Measurements from ENCODE around the gene LRRC56. TPM values are rescaled to one million over a fixed set of nuclear protein-coding genes. Genes with fewer than 3 reads are reported as not detected.

Gene LRRC56
- total and polyA plus RNA-seq, 2 donors (not counting 1 experiment from before 2014, with no cell fraction given), result 11.8 to 15.8 TPM

GRCh38 chr11:544817-545166, 7.5 kb downstream of the LRRC56 start:
- no peaks in the 10 kb centered on the region for H3K9me3 ChIP-seq (ENCODE audit: control extremely low read depth in 1 of 3, control insufficient read depth in 2 of 3, insufficient read depth in 1 of 3, low read length in 2 of 3)
- no peak overlapping the region for H2AFZ ChIP-seq (ENCODE audit: insufficient read depth, low read depth, low read length, poor library complexity, severe bottlenecking)
- H3K9me3 Mint-ChIP-seq (ENCODE audit: insufficient read depth), result no peaks in the 10 kb centered on the region
- H4K20me1 ChIP-seq (ENCODE audit: control insufficient read depth, insufficient read depth, low read length, poor library complexity, severe bottlenecking), result no peaks in the 10 kb centered on the region
- H3K4me1 ChIP-seq (ENCODE audit: control insufficient read depth in 2 of 2, insufficient read depth in 2 of 2, low read length in 2 of 2), result peaks cover 0 to 4% of the 10 kb centered on the region in 2 donors
- no peak overlapping the region for H3K4me2 ChIP-seq (replicated peaks; ENCODE audit: low read depth, low read length, poor library complexity, severe bottlenecking)
- POLR2A ChIA-PET, result no interaction called here
- no peak overlapping the region for H3K4me3 ChIP-seq (ENCODE audit: control extremely low read depth in 1 of 5, extremely low read depth in 1 of 5, insufficient read depth in 1 of 5, low read depth in 2 of 5, low read length in 4 of 5)
- 86% methylated on average over 4 of the region's 5 CpGs for WGBS (ENCODE audit: insufficient coverage)
- H3K27me3 Mint-ChIP-seq, result no peaks in the 10 kb centered on the region
- H3K27me3 ChIP-seq (replicated peaks in 1 of 4; ENCODE audit: control extremely low read depth in 1 of 4, control insufficient read depth in 3 of 4, insufficient read depth in 4 of 4, low read length in 3 of 4), result no peaks in the 10 kb centered on the region
- no peak overlapping the region for H3K4me3 Mint-ChIP-seq
- intact Hi-C loops (cut with micrococcal nuclease), result no loop called here
- peaks cover 0 to 2% of the 10 kb centered on the region in 2 experiments for H3K36me3 ChIP-seq (replicated peaks in 1 of 2; ENCODE audit: control extremely low read depth in 1 of 2, control insufficient read depth in 1 of 2, extremely low read depth in 1 of 2, insufficient read depth in 2 of 2, low read length in 1 of 2)
- peaks cover 14% of the 10 kb centered on the region for H3K79me2 ChIP-seq (ENCODE audit: control insufficient read depth, insufficient read depth, low read length)
- no peak overlapping the region for H3K9ac ChIP-seq (ENCODE audit: low read length)
- CTCF ChIA-PET, result interaction anchor here (0.6 to 1.2 kb wide), 4 partner anchors 9 to 178 kb away, joined by 3 to 5 read pairs (median 3); partner anchors contain the start of gene HRAS
- DNase-seq (no peak), ATAC-seq (ENCODE audit: low read depth) (no peak)
- no peak overlapping the region for H3K27ac ChIP-seq (ENCODE audit: low read length in 2 of 2)
- no peak overlapping the region for H3K27ac Mint-ChIP-seq
- H3K4me1 Mint-ChIP-seq, result peaks cover 2% of the 10 kb centered on the region
- TF ChIP-seq EZH2 (IDR thresholded peaks at IDR 0.05; ENCODE audit: borderline replicate concordance, insufficient read depth, low read depth, low read length, poor library complexity, severe bottlenecking) (no peak), CTCF (IDR thresholded peaks at IDR 0.05) (no peak)

GRCh38 chr11:545171-545570, 7.8 kb downstream of the LRRC56 start:
- intact Hi-C loops (cut with micrococcal nuclease), result no loop called here
- H3K4me2 ChIP-seq (replicated peaks; ENCODE audit: low read depth, low read length, poor library complexity, severe bottlenecking), result no peak overlapping the region
- no peak overlapping the region for H3K9ac ChIP-seq (ENCODE audit: low read length)
- peaks cover 10% of the 10 kb centered on the region for H3K79me2 ChIP-seq (ENCODE audit: control insufficient read depth, insufficient read depth, low read length)
- POLR2A ChIA-PET, result no interaction called here
- CTCF ChIA-PET, result interaction anchor here (0.6 to 1.2 kb wide), 4 partner anchors 10 to 178 kb away, joined by 3 to 5 read pairs (median 3); partner anchors contain the start of gene HRAS
- 94% methylated on average over 11 of the region's 11 CpGs for WGBS (ENCODE audit: insufficient coverage)
- H3K4me3 ChIP-seq (ENCODE audit: control extremely low read depth in 1 of 5, extremely low read depth in 1 of 5, insufficient read depth in 1 of 5, low read depth in 2 of 5, low read length in 4 of 5), result no peak overlapping the region
- no peak overlapping the region for H3K4me3 Mint-ChIP-seq
- H3K9me3 Mint-ChIP-seq (ENCODE audit: insufficient read depth), result no peaks in the 10 kb centered on the region
- DNase-seq (peak; percentile 14), ATAC-seq (ENCODE audit: low read depth) (no peak)
- TF ChIP-seq CTCF (IDR thresholded peaks at IDR 0.05), result no peak
- TF ChIP-seq EZH2 (IDR thresholded peaks at IDR 0.05; ENCODE audit: borderline replicate concordance, insufficient read depth, low read depth, low read length, poor library complexity, severe bottlenecking), result no peak
- H3K27ac ChIP-seq (ENCODE audit: low read length in 2 of 2), result no peak overlapping the region
- H3K27me3 Mint-ChIP-seq, result no peaks in the 10 kb centered on the region
- H3K27me3 ChIP-seq (replicated peaks in 1 of 4; ENCODE audit: control extremely low read depth in 1 of 4, control insufficient read depth in 3 of 4, insufficient read depth in 4 of 4, low read length in 3 of 4), result no peaks in the 10 kb centered on the region
- no peaks in the 10 kb centered on the region for H4K20me1 ChIP-seq (ENCODE audit: control insufficient read depth, insufficient read depth, low read length, poor library complexity, severe bottlenecking)
- H3K36me3 ChIP-seq (replicated peaks in 1 of 2; ENCODE audit: control extremely low read depth in 1 of 2, control insufficient read depth in 1 of 2, extremely low read depth in 1 of 2, insufficient read depth in 2 of 2, low read length in 1 of 2), result peaks cover 0 to 6% of the 10 kb centered on the region in 2 experiments
- H3K9me3 ChIP-seq (ENCODE audit: control extremely low read depth in 1 of 3, control insufficient read depth in 2 of 3, insufficient read depth in 1 of 3, low read length in 2 of 3), result no peaks in the 10 kb centered on the region
- H3K4me1 ChIP-seq (ENCODE audit: control insufficient read depth in 2 of 2, insufficient read depth in 2 of 2, low read length in 2 of 2), result peaks cover 0 to 4% of the 10 kb centered on the region in 2 donors
- no peak overlapping the region for H2AFZ ChIP-seq (ENCODE audit: insufficient read depth, low read depth, low read length, poor library complexity, severe bottlenecking)
- peaks cover 2% of the 10 kb centered on the region for H3K4me1 Mint-ChIP-seq
- no peak overlapping the region for H3K27ac Mint-ChIP-seq

All from B cell (primary cell).